ENCODE measurements around the gene PKP2. TPM values are rescaled to one million over a fixed set of nuclear protein-coding genes. Genes with fewer than 3 reads are reported as not detected.

PKP2 gene
- total and polyA plus RNA-seq, 2 experiments from 2014 or later: 0.21 to 0.22 TPM

DNA sequence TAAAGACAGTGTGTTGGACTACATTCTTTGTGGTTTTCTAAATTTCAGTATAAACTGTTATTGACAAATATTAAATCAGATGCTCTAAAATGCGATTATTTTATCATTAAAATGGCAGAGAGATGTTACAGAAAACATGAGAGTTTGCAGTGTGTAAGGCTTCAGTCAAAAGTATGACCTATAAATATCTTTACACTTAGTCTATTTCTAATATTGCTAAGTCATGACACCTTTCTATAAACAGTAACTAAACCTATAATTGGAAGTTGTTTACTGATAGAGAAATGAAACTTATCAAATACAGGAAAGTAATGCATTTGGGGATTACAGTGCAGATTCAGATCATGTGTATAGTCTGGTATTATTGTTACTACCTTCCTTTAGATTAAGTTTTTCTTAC, 72.0 kb downstream of the PKP2 start:
- 36 to 43% methylated on average over 1 of the region's 1 CpG for WGBS, 2 experiments (ENCODE audit: low coverage in 1 of 2, low lambda C conversion rate in 2 of 2, missing lambda C conversion rate in 2 of 2)
- Histone ChIP-seq H3K27ac (no peak overlapping the region), H3K27me3 (replicated peaks; ENCODE audit: insufficient read depth) (no peaks in the 10 kb centered on the region), H3K9me2 (ENCODE audit: insufficient read depth) (no peaks in the 10 kb centered on the region), H4K20me1 (ENCODE audit: insufficient read depth) (no peaks in the 10 kb centered on the region), H3K4me3 (no peak overlapping the region), H3K4me1 (ENCODE audit: insufficient read depth) (no peaks in the 10 kb centered on the region), H3F3A (ENCODE audit: insufficient read depth) (no peaks in the 10 kb centered on the region), H3K36me3 (ENCODE audit: low read depth) (no peaks in the 10 kb centered on the region), H3K9ac (no peak overlapping the region), H3K79me2 (ENCODE audit: insufficient read depth) (no peaks in the 10 kb centered on the region), H3K9me3 (ENCODE audit: low read depth) (no peaks in the 10 kb centered on the region), H2AFZ (no peak overlapping the region), H3K4me2 (ENCODE audit: unreplicated experiment) (no peak overlapping the region)
- no peak for DNase-seq
- in situ Hi-C loops (cut with MboI): no loop called here
- TF ChIP-seq EZH2 (IDR thresholded peaks at IDR 0.05; ENCODE audit: insufficient read depth, poor library complexity, severe bottlenecking) (no peak), EZH2phosphoT487 (IDR thresholded peaks at IDR 0.05; ENCODE audit: insufficient read depth, low read depth) (no peak)

DNA sequence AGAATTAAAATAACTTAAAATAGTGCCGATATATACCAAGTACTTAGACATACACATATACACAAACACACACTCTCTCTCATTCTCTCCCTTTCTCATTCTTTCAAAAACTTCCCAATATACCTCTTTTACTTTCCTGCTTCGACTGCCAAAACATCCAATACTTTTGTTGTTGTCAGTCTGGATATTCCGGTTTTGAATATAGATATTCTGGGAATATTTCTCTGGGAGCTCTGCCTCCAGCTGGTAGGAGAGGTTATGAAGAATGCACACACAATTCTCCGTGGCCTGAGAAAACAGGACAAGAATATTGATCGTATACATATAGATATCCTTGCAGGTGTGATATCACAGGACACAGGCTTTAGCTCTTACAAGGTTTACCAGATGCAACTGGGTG, 74.2 kb downstream of the PKP2 start:
- no peak for DNase-seq
- no peak overlapping the region for H3K9ac ChIP-seq
- H3K4me3 ChIP-seq: no peak overlapping the region
- H3K36me3 ChIP-seq (ENCODE audit: low read depth): no peaks in the 10 kb centered on the region
- 45 to 51% methylated on average over 5 of the region's 5 CpGs for WGBS, 2 experiments (ENCODE audit: low coverage in 1 of 2, low lambda C conversion rate in 2 of 2, missing lambda C conversion rate in 2 of 2)
- TF ChIP-seq EZH2 (IDR thresholded peaks at IDR 0.05; ENCODE audit: insufficient read depth, poor library complexity, severe bottlenecking) (no peak), EZH2phosphoT487 (IDR thresholded peaks at IDR 0.05; ENCODE audit: insufficient read depth, low read depth) (no peak)
- H3K9me3 ChIP-seq (ENCODE audit: low read depth): no peaks in the 10 kb centered on the region
- no peaks in the 10 kb centered on the region for H3K27me3 ChIP-seq (replicated peaks; ENCODE audit: insufficient read depth)
- H3K4me2 ChIP-seq (ENCODE audit: unreplicated experiment): no peak overlapping the region
- no peak overlapping the region for H2AFZ ChIP-seq
- no peaks in the 10 kb centered on the region for H3K79me2 ChIP-seq (ENCODE audit: insufficient read depth)
- H3K4me1 ChIP-seq (ENCODE audit: insufficient read depth): no peaks in the 10 kb centered on the region
- in situ Hi-C loops (cut with MboI): no loop called here
- no peaks in the 10 kb centered on the region for H4K20me1 ChIP-seq (ENCODE audit: insufficient read depth)
- H3F3A ChIP-seq (ENCODE audit: insufficient read depth): no peaks in the 10 kb centered on the region
- H3K27ac ChIP-seq: no peak overlapping the region
- H3K9me2 ChIP-seq (ENCODE audit: insufficient read depth): no peaks in the 10 kb centered on the region

DNA sequence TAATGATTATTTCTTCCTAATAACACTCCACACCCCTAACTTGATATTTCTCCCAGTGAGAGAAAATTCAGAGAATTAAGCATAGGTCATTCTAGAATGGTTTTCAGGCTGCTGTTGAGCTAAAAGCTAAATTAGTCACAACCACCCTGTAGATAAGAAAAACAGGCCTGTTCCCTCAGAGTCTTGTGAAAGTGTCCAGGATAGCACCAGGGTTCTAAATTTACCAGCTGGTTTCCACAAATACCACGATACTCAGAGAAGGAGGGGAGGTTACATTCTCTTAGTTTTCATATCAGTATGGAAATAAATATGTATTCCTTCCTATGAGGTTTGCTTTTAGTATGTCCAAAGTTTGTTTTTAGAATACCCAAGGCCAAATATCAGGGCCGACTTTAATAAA, 74.9 kb downstream of the PKP2 start:
- Histone ChIP-seq H3K27me3 (replicated peaks; ENCODE audit: insufficient read depth) (no peaks in the 10 kb centered on the region), H2AFZ (no peak overlapping the region), H4K20me1 (ENCODE audit: insufficient read depth) (no peaks in the 10 kb centered on the region), H3K9me2 (ENCODE audit: insufficient read depth) (no peaks in the 10 kb centered on the region), H3K79me2 (ENCODE audit: insufficient read depth) (no peaks in the 10 kb centered on the region), H3K4me1 (ENCODE audit: insufficient read depth) (no peaks in the 10 kb centered on the region), H3K9me3 (ENCODE audit: low read depth) (no peaks in the 10 kb centered on the region), H3K4me3 (no peak overlapping the region), H3K27ac (no peak overlapping the region), H3K36me3 (ENCODE audit: low read depth) (no peaks in the 10 kb centered on the region), H3K9ac (no peak overlapping the region), H3F3A (ENCODE audit: insufficient read depth) (no peaks in the 10 kb centered on the region), H3K4me2 (ENCODE audit: unreplicated experiment) (no peak overlapping the region)
- TF ChIP-seq EZH2phosphoT487 (IDR thresholded peaks at IDR 0.05; ENCODE audit: insufficient read depth, low read depth) (no peak), EZH2 (IDR thresholded peaks at IDR 0.05; ENCODE audit: insufficient read depth, poor library complexity, severe bottlenecking) (no peak)
- DNase-seq: no peak
- 30 to 38% methylated on average over 2 of the region's 2 CpGs for WGBS, 2 experiments (ENCODE audit: low coverage in 1 of 2, low lambda C conversion rate in 2 of 2, missing lambda C conversion rate in 2 of 2)
- in situ Hi-C loops (cut with MboI): no loop called here

DNA sequence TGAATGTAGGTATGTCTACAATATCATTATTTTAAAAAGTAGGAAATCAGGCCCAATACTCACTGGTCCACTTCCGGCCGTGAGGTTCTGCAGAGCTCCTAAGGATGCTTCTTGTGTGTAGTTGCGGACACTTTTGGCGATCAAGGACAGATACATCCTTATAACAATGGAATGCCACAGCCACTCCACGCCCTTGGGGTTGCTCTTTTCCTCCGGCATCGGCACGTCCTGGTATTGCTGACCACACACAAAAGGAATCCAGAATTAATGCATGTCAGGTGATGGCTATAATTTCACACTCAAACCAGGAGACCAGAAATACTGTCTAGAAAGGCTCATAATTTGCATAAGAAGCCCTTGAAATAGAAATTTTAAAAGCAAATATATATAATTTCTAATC, 75.3 kb downstream of the PKP2 start:
- Histone ChIP-seq H3K9me2 (ENCODE audit: insufficient read depth) (no peaks in the 10 kb centered on the region), H3K27me3 (replicated peaks; ENCODE audit: insufficient read depth) (no peaks in the 10 kb centered on the region), H2AFZ (no peak overlapping the region), H3K9ac (no peak overlapping the region), H4K20me1 (ENCODE audit: insufficient read depth) (no peaks in the 10 kb centered on the region), H3K36me3 (ENCODE audit: low read depth) (no peaks in the 10 kb centered on the region), H3K4me2 (ENCODE audit: unreplicated experiment) (no peak overlapping the region), H3F3A (ENCODE audit: insufficient read depth) (no peaks in the 10 kb centered on the region), H3K79me2 (ENCODE audit: insufficient read depth) (no peaks in the 10 kb centered on the region), H3K27ac (no peak overlapping the region), H3K4me1 (ENCODE audit: insufficient read depth) (no peaks in the 10 kb centered on the region), H3K4me3 (no peak overlapping the region), H3K9me3 (ENCODE audit: low read depth) (no peaks in the 10 kb centered on the region)
- WGBS, 2 experiments (ENCODE audit: low coverage in 1 of 2, low lambda C conversion rate in 2 of 2, missing lambda C conversion rate in 2 of 2): 28 to 41% methylated on average over 8 of the region's 8 CpGs
- TF ChIP-seq EZH2phosphoT487 (IDR thresholded peaks at IDR 0.05; ENCODE audit: insufficient read depth, low read depth) (no peak), EZH2 (IDR thresholded peaks at IDR 0.05; ENCODE audit: insufficient read depth, poor library complexity, severe bottlenecking) (no peak)
- no peak for DNase-seq
- in situ Hi-C loops (cut with MboI): no loop called here

DNA sequence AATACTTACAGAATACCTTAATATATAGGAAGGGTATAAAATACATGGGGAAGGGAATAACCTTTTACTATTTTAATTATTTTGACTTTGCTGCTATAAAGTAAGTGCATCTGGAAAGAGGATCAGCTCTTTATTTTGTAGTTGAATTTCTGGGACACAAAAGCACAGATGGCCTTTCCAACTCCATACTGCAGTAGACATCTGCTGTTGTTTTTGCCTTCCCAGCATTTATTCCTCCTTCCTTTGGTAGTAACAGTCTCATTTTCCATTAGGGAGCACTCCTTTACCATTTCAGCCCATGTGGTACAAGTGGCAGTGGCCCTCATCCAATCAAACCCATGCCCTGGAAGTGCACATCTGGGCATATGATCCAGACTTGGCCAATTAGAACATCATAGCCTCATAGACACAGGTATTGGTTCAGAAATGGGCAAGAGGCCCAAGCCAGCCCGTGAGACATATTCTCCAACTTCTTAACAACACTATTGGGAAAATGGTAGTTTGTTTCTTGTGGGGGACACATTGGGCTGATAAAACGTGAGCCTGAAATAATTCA, 76.1 kb downstream of the PKP2 start:
- in situ Hi-C loops (cut with MboI): no loop called here
- no peak overlapping the region for H3K4me3 ChIP-seq
- H3K4me1 ChIP-seq (ENCODE audit: insufficient read depth): no peaks in the 10 kb centered on the region
- WGBS, 2 experiments (ENCODE audit: low coverage in 1 of 2, low lambda C conversion rate in 2 of 2, missing lambda C conversion rate in 2 of 2): 13 to 17% methylated on average over 2 of the region's 2 CpGs
- DNase-seq: no peak
- H2AFZ ChIP-seq: no peak overlapping the region
- H3K79me2 ChIP-seq (ENCODE audit: insufficient read depth): no peaks in the 10 kb centered on the region
- H3K9ac ChIP-seq: no peak overlapping the region
- no peak for TF ChIP-seq EZH2phosphoT487 (IDR thresholded peaks at IDR 0.05; ENCODE audit: insufficient read depth, low read depth)
- no peak for TF ChIP-seq EZH2 (IDR thresholded peaks at IDR 0.05; ENCODE audit: insufficient read depth, poor library complexity, severe bottlenecking)
- no peak overlapping the region for H3K27ac ChIP-seq
- H3K36me3 ChIP-seq (ENCODE audit: low read depth): no peaks in the 10 kb centered on the region
- H4K20me1 ChIP-seq (ENCODE audit: insufficient read depth): no peaks in the 10 kb centered on the region
- no peak overlapping the region for H3K4me2 ChIP-seq (ENCODE audit: unreplicated experiment)
- H3K27me3 ChIP-seq (replicated peaks; ENCODE audit: insufficient read depth): no peaks in the 10 kb centered on the region
- no peaks in the 10 kb centered on the region for H3K9me2 ChIP-seq (ENCODE audit: insufficient read depth)
- H3K9me3 ChIP-seq (ENCODE audit: low read depth): no peaks in the 10 kb centered on the region
- no peaks in the 10 kb centered on the region for H3F3A ChIP-seq (ENCODE audit: insufficient read depth)
